Ascending aorta (tissue), 2 donors: ENCODE results near the gene PTPRN. TPM values are rescaled to one million over a fixed set of nuclear protein-coding genes. Genes with fewer than 3 reads are reported as not detected.
"Not testable (repeated sequence)": the region's sequence is repeated elsewhere in the genome, so short reads cannot be mapped to it uniquely, and the experiment has no call there.

Experiments
- DNase-seq, 2 donors: peaks; one replicate each; pipeline ENCODE4 v3.0.0-alpha.2; 2019; ENCODE audit warnings: low spot score in 2 of 2
- H3K27ac ChIP-seq, 2 donors: fragments of 200-600 bp; sonication (generic); one replicate each; pipeline ENCODE4 v1.5.1; 2016 to 2017; ENCODE audit warnings: mild to moderate bottlenecking in 1 of 2
- H3K27me3 ChIP-seq: fragments of 200-600 bp; sonication (generic); one replicate; pipeline ENCODE4 v1.5.1; 2017
- H3K36me3 ChIP-seq, 2 donors: fragments of 200-600 bp; sonication (generic); one replicate each; pipeline ENCODE4 v1.5.1; 2016
- H3K4me1 ChIP-seq, 2 donors: fragments of 200-600 bp; sonication (generic); one replicate each; pipeline ENCODE4 v1.5.1; 2016 to 2017; ENCODE audit warnings: mild to moderate bottlenecking in 1 of 2
- H3K4me3 ChIP-seq, 2 donors: fragments of 200-600 bp; sonication (generic); one replicate each; pipeline ENCODE4 v1.5.1; 2016 to 2017; ENCODE audit warnings: mild to moderate bottlenecking in 1 of 2
- H3K9me3 ChIP-seq, 2 donors: fragments of 200-600 bp; sonication (generic); one replicate each; pipeline ENCODE4 v1.5.1; 2016
- intact Hi-C: fragments of 100-400 bp; cut with DNase I; formaldehyde crosslinking; loops from one replicate; pipeline ENCODE4 v1.15.1; 2023
- total RNA-seq: library from RNA; depleted of rRNA; stranded (reverse); fragments of >200 nt; gene quantifications from one replicate; pipeline ENCODE4 v1.1.0, GENCODE V29; 2016
- TF ChIP-seq, protein P1 (sequence below), 3 experiments: fragments of 200-600 bp in 2 of 3; fragments of 450-650 bp in 1 of 3; sonication (generic) in 2 of 3; IDR thresholded peaks; one replicate each; pipeline ENCODE4 v1.5.1; 2016 to 2019; ENCODE audit warnings: antibody characterized with exemption in 3 of 3, mild to moderate bottlenecking in 1 of 3, moderate library complexity in 1 of 3

Gene PTPRN
- total RNA-seq, 1 donor from 2014 or later: not detected

DNA sequence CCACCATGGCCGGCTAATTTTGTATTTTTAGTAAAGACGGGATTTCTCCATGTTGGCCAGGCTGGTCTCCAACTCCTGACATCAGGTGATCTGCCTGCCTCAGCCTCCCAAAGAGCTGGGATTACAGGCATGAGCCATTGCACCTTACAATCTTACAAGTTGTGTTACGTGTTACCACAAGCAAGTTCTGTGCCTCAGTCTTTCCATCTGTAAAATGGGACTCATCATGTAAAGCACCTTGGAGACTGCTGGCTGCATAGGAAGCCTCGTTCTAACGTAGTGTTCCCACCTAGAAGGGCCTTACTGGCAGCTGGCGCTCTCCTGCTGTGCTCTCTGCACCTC, 20.0 kb downstream of the PTPRN start:
- Histone ChIP-seq H3K4me3 (peak overlapping the region in 1 of 2 donors; percentile 33), H3K4me1 (peaks cover 5 to 18% of the 10 kb centered on the region in 2 donors), H3K36me3 (peaks cover 13 to 16% of the 10 kb centered on the region in 2 donors), H3K27ac (peak overlapping the region; percentile 69 to 71), H3K27me3 (no peaks in the 10 kb centered on the region), H3K9me3 (no peaks in the 10 kb centered on the region)
- intact Hi-C loops: loop anchor here (1.0 kb wide), 1 partner anchor 10 kb away; the partner anchor contains the start of gene DNAJB2
- no peak for DNase-seq
- TF ChIP-seq, protein P1, sequence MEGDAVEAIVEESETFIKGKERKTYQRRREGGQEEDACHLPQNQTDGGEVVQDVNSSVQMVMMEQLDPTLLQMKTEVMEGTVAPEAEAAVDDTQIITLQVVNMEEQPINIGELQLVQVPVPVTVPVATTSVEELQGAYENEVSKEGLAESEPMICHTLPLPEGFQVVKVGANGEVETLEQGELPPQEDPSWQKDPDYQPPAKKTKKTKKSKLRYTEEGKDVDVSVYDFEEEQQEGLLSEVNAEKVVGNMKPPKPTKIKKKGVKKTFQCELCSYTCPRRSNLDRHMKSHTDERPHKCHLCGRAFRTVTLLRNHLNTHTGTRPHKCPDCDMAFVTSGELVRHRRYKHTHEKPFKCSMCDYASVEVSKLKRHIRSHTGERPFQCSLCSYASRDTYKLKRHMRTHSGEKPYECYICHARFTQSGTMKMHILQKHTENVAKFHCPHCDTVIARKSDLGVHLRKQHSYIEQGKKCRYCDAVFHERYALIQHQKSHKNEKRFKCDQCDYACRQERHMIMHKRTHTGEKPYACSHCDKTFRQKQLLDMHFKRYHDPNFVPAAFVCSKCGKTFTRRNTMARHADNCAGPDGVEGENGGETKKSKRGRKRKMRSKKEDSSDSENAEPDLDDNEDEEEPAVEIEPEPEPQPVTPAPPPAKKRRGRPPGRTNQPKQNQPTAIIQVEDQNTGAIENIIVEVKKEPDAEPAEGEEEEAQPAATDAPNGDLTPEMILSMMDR (IDR thresholded peaks at IDR 0.05): no peak

DNA sequence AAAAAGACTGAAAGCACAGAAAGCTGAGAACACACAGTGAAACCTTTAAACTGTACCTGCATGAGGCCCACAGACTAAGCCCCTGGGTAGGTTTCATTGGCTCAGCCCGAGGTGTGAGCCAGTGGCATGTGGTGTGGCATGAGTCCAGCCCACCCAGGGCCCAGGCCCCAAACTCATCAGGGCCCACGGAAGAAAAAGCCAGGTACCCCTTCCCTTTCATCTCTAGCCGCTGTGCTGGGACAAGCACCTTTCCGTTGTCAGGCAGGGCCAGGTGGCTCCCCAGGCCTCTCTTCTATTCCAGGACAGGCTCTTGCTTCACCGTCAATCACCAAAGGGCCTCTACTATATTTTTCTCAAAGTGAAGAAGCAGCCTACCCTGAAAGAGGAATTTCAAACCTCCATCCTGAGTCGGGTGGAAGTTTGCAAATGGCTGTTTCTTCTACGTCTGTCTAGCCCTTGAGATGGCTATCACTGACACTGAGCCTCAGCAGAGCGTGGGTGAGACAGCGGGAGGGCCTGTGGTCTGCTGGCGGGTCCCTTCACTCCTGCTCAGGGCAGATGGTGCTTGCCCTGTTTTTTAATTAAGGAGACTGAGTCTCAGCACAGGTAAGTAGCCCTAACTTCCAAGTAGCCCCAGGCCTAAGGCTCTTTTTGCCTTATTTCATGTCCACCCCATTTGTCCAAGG, 21.5 kb downstream of the PTPRN start:
- TF ChIP-seq, protein P1 (IDR thresholded peaks at IDR 0.05): no peak
- intact Hi-C loops: no loop called here
- H3K27me3 ChIP-seq: no peaks in the 10 kb centered on the region
- no peaks in the 10 kb centered on the region for H3K9me3 ChIP-seq
- H3K4me3 ChIP-seq: no peak overlapping the region
- peak overlapping the region in 1 of 2 donors; percentile 38 for H3K27ac ChIP-seq
- H3K36me3 ChIP-seq: peaks cover 25 to 30% of the 10 kb centered on the region in 2 donors
- no peak for DNase-seq
- peaks cover 5 to 17% of the 10 kb centered on the region in 2 donors for H3K4me1 ChIP-seq

DNA sequence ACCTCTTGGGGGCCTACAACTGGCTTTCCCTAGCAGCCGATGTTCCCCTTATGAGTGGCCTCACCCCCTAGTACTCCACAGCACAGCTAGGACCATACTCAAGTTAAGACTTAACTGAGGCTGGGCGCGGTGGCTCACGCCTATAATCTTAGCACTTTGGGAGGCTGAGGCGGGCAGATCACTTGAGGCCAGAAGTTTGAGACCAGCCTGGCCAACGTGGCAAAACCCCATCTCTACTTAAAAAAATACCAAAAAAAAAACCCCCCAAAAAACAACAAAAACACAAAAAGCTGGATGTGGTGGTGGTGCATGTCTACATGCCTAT, 22.1 kb downstream of the PTPRN start:
- intact Hi-C loops, H3K4me3 ChIP-seq, DNase-seq, H3K27me3 ChIP-seq, H3K9me3 ChIP-seq: not testable (repeated sequence)
- H3K27ac ChIP-seq: peak overlapping the region in 1 of 2 donors; percentile 53
- peaks cover 32 to 37% of the 10 kb centered on the region in 2 donors for H3K36me3 ChIP-seq
- peaks cover 5 to 17% of the 10 kb centered on the region in 2 donors for H3K4me1 ChIP-seq

DNA sequence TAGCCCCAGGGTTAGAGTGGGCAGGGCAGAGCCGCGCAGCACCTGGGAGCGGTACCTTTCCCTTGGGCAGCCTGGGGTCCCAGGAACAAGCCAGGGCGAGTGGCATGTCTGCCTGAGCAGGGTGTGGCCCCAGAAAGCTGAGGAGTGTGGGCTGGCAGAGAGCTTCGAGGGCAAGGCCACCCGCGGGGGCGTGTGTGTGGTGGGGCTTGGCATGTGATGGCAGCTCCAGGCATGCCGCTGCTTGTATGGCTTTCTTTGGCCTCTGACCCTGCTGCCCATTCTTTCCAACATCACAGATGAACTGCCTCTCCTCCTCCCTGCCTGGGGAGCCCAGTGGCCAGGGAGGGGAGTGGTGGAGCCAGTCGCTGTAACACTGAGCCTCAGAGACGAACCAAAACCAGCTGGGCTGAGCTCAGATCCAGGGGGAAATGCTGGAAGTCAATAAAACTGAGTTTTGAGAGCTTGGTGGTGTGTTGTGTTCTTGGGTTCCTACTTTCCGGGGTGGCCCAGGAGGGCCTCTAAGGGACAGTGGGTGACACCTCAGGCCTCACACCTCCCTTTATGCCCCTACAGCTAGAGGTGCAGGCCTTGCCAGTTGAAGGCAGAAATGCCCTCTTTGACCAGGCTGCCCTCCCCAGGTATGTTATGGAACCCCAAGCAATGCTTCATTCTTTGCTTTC, 22.6 kb downstream of the PTPRN start:
- Histone ChIP-seq H3K9me3 (no peaks in the 10 kb centered on the region), H3K4me1 (peaks cover 5 to 19% of the 10 kb centered on the region in 2 donors), H3K36me3 (peaks cover 37 to 42% of the 10 kb centered on the region in 2 donors), H3K27ac (peak overlapping the region; percentile 53 to 71), H3K27me3 (no peaks in the 10 kb centered on the region), H3K4me3 (no peak overlapping the region)
- intact Hi-C loops: no loop called here
- DNase-seq: no peak
- TF ChIP-seq, protein P1 (IDR thresholded peaks at IDR 0.05): no peak

DNA sequence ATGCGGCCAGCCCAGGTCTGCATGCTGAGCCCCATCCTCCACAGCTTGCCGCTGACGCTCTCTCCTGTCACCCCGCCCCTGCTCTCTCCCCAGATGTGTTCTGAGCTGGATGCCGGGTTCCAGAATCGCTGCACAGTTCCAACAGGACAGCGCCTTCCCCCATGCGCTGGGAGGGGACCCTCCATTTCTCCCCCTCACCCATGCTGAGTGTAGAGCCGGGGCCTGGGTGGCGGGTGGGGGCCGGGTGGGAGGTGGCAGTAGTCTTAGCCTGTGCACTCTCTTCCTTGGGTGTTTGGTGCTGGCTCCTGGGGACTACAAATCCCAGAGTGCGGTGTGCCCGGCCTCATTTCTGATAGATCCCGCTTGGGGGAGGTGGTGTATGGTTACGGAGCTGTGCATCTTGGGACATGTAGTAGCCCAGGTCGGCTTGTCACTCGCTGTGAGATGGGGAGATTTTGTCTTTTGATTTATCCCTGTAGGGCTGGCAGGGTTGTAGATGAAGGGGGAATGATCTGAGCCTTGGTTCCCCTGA, 23.2 kb downstream of the PTPRN start:
- intact Hi-C loops: no loop called here
- TF ChIP-seq, protein P1 (IDR thresholded peaks at IDR 0.05): no peak
- Histone ChIP-seq H3K27me3 (no peaks in the 10 kb centered on the region), H3K4me1 (peaks cover 5 to 23% of the 10 kb centered on the region in 2 donors), H3K4me3 (no peak overlapping the region), H3K27ac (peak overlapping the region; percentile 53 to 71), H3K9me3 (no peaks in the 10 kb centered on the region), H3K36me3 (peaks cover 39 to 48% of the 10 kb centered on the region in 2 donors)
- no peak for DNase-seq

DNA sequence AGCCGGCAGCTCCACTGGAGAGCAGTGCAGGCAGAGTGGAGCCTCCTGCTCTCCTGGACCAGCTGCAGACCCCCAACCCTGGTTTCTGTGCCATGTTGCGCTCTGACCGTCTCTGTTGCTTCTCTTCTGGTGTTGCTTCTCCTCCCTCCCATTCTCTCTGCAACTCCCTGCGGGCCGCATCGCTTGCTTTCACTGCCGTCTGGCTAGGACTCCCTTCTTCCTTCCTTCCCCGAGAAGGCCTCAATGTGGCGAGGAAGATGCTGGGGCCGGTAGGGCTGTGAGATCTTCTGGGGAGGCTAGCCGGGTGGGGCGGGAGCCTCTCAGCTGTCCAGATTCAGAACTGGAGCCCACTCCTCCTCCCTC, 23.8 kb downstream of the PTPRN start:
- Histone ChIP-seq H3K27me3 (no peaks in the 10 kb centered on the region), H3K36me3 (peaks cover 39 to 53% of the 10 kb centered on the region in 2 donors), H3K27ac (peak overlapping the region in 1 of 2 donors; percentile 71), H3K4me1 (peaks cover 5 to 29% of the 10 kb centered on the region in 2 donors), H3K4me3 (no peak overlapping the region), H3K9me3 (no peaks in the 10 kb centered on the region)
- intact Hi-C loops: no loop called here
- TF ChIP-seq, protein P1 (IDR thresholded peaks at IDR 0.05): no peak
- DNase-seq: no peak
